Liver (tissue), 9 donors: ENCODE measurements around the gene NCAPG2. TPM values are rescaled to one million over a fixed set of nuclear protein-coding genes. Genes with fewer than 3 reads are reported as not detected.

ENCODE experiments used
- DNase-seq: peaks from one replicate; pipeline ENCODE4 v3.0.0-alpha.2; 2017; ENCODE audit warnings: low spot score
- H3K27ac ChIP-seq, 2 donors: one replicate each; pipeline ENCODE4 v1.7.0; 2013; ENCODE audit warnings: inconsistent platforms in 2 of 2, low read length in 2 of 2, control low read depth in 1 of 2, low read depth in 1 of 2, mild to moderate bottlenecking in 1 of 2
- H3K27me3 ChIP-seq, 4 donors: one replicate each; pipeline versions ENCODE4 v1.6.1 to v1.7.0; 2013; ENCODE audit warnings: low read length in 3 of 4, inconsistent platforms in 1 of 4, mild to moderate bottlenecking in 1 of 4, moderate library complexity in 1 of 4; ENCODE audit not compliant: control insufficient read depth in 4 of 4, insufficient read depth in 4 of 4
- H3K36me3 ChIP-seq, 4 donors: one replicate each; pipeline versions ENCODE4 v1.6.1 to v1.7.0; 2013; ENCODE audit warnings: low read length in 3 of 4, mild to moderate bottlenecking in 3 of 4, low read depth in 1 of 4, moderate library complexity in 1 of 4; ENCODE audit not compliant: control insufficient read depth in 4 of 4, insufficient read depth in 3 of 4
- H3K4me1 ChIP-seq, 4 donors: one replicate each; pipeline versions ENCODE4 v1.6.1 to v1.7.0; 2013; ENCODE audit warnings: low read length in 3 of 4, mild to moderate bottlenecking in 3 of 4, moderate library complexity in 1 of 4; ENCODE audit not compliant: control insufficient read depth in 4 of 4, insufficient read depth in 4 of 4
- H3K4me3 ChIP-seq, 3 donors: one replicate each; pipeline versions ENCODE4 v1.6.1 to v1.7.0; 2013; ENCODE audit warnings: low read length in 3 of 3, control low read depth in 1 of 3, low read depth in 1 of 3, mild to moderate bottlenecking in 1 of 3
- H3K9ac ChIP-seq, 2 donors: one replicate each; pipeline ENCODE4 v1.7.0; 2013; ENCODE audit warnings: low read length in 2 of 2, mild to moderate bottlenecking in 2 of 2, moderate library complexity in 2 of 2, control low read depth in 1 of 2, low read depth in 1 of 2
- H3K9me3 ChIP-seq, 4 donors: one replicate each; pipeline versions ENCODE4 v1.6.1 to v1.7.0; 2013; ENCODE audit warnings: low read length in 3 of 4; ENCODE audit not compliant: control insufficient read depth in 4 of 4
- ATF3 ChIP-seq: IDR thresholded peaks from 2 replicates; pipeline ENCODE4 v1.6.1; 2016; ENCODE audit warnings: antibody characterized with exemption
- CTCF ChIP-seq: fragments of 150-350 bp; IDR thresholded peaks from 2 replicates; pipeline ENCODE4 v1.5.1; 2017; ENCODE audit warnings: improper control_type of control experiment, low read depth, low read length; ENCODE audit not compliant: missing input control
- EGR1 ChIP-seq, 2 donors: IDR thresholded peaks; 2 replicates each; pipeline ENCODE4 v1.6.1; 2016 to 2018; ENCODE audit warnings: antibody characterized with exemption in 2 of 2, low read depth in 2 of 2
- FOXA1 ChIP-seq: IDR thresholded peaks from 2 replicates; pipeline ENCODE4 v1.6.1; 2016; ENCODE audit warnings: antibody characterized with exemption
- FOXA2 ChIP-seq: IDR thresholded peaks from 2 replicates; pipeline ENCODE4 v1.6.1; 2016; ENCODE audit warnings: antibody characterized with exemption
- GABPA ChIP-seq, 2 donors: IDR thresholded peaks in 1 of 2; conservative IDR thresholded peaks in 1 of 2; 2 replicates each; pipeline ENCODE4 v1.6.1; 2016; ENCODE audit warnings: antibody characterized with exemption in 2 of 2, mild to moderate bottlenecking in 1 of 2, moderate library complexity in 1 of 2
- HNF4A ChIP-seq, 2 donors: conservative IDR thresholded peaks; 2 replicates each; pipeline ENCODE4 v1.6.1; 2016; ENCODE audit warnings: antibody characterized with exemption in 2 of 2, mild to moderate bottlenecking in 2 of 2
- HNF4G ChIP-seq: IDR thresholded peaks from 2 replicates; pipeline ENCODE4 v1.6.1; 2016; ENCODE audit warnings: antibody characterized with exemption
- JUND ChIP-seq, 2 donors: IDR thresholded peaks; 2 replicates each; pipeline ENCODE4 v1.6.1; 2016; ENCODE audit warnings: antibody characterized with exemption in 2 of 2
- NR2F2 ChIP-seq: IDR thresholded peaks from 2 replicates; pipeline ENCODE4 v1.6.1; 2016; ENCODE audit warnings: antibody characterized with exemption
- RAD21 ChIP-seq, 2 donors: IDR thresholded peaks; 2 replicates each; pipeline ENCODE4 v1.6.1; 2016; ENCODE audit warnings: antibody characterized with exemption in 2 of 2, mild to moderate bottlenecking in 2 of 2
- RXRA ChIP-seq, 2 donors: IDR thresholded peaks; 2 replicates each; pipeline ENCODE4 v1.6.1; 2017 to 2018; ENCODE audit warnings: antibody characterized with exemption in 2 of 2, mild to moderate bottlenecking in 1 of 2
- SP1 ChIP-seq: IDR thresholded peaks from 2 replicates; pipeline ENCODE4 v1.6.1; 2018; ENCODE audit warnings: antibody characterized with exemption, mild to moderate bottlenecking
- TAF1 ChIP-seq: conservative IDR thresholded peaks from 2 replicates; pipeline ENCODE4 v1.6.1; 2016; ENCODE audit warnings: antibody characterized with exemption, mild to moderate bottlenecking
- YY1 ChIP-seq: IDR thresholded peaks from 2 replicates; pipeline ENCODE4 v1.6.1; 2016; ENCODE audit warnings: antibody characterized with exemption, mild to moderate bottlenecking
- ZBTB33 ChIP-seq: IDR thresholded peaks from 2 replicates; pipeline ENCODE4 v1.6.1; 2016; ENCODE audit warnings: antibody characterized with exemption
- WGBS: extraction: QIAGEN DNeasy Blood & Tissue Kit; methylation state at CpG from one replicate; pipeline ENCODE4 v1.1.7; 2013; 5-methylcytosine and 5-hydroxymethylcytosine counted together
- polyA plus RNA-seq, 2 donors: library from polyadenylated mRNA; stranded (reverse) in 1 of 2; unstranded in 1 of 2; fragments of 200-250 nt in 1 of 2; fragments of >200 nt in 1 of 2; fragmentation: Nextera tagmentation in 1 of 2; extraction: Ambion mirVana in 1 of 2; gene quantifications; one replicate each; pipeline versions ENCODE4 v1.2.1 to v1.2.3, GENCODE V29; 2013 to 2015
- total RNA-seq, 2 donors: library from RNA; depleted of rRNA; stranded (reverse); fragments of >200 nt; gene quantifications; one replicate each; pipeline ENCODE4 v1.2.3, GENCODE V29; 2014
- TF ChIP-seq, protein P1 (sequence below): IDR thresholded peaks from 2 replicates; pipeline ENCODE4 v1.6.1; 2016; ENCODE audit warnings: antibody characterized with exemption, mild to moderate bottlenecking
- TF ChIP-seq, protein P2 (sequence below): IDR thresholded peaks from 2 replicates; pipeline ENCODE4 v1.6.1; 2016; ENCODE audit warnings: antibody characterized with exemption
- donor health status: healthy.
- donor health status: healthy.
- donor health status: healthy.
- donor health status: healthy.
- donor health status: healthy.

NCAPG2 gene
- total and polyA plus RNA-seq, 4 donors: 0.89 to 37.4 (median 3.7) TPM

DNA sequence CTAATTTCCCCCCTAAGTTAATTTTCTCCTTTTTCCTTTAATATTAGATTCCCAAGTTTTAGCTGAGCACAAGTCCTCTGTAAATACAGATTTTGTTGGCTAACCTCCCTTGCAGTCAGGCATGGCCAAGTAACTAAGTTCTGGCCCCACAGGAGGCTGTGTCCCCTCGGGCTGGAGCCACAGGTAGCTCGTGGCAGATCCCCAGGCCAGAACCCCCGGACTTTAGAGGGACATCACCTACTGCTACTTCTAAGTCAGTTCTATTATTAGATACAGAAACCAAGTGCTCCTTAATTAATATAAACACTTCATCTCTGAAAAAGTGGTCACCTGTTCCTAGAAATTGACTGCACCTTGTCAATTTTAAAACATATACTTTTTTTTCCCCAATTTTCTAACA, 46.1 kb upstream of the NCAPG2 start:
- H3K27me3 ChIP-seq: no peaks in the 10 kb centered on the region
- no peak for DNase-seq
- TF ChIP-seq, protein P1, sequence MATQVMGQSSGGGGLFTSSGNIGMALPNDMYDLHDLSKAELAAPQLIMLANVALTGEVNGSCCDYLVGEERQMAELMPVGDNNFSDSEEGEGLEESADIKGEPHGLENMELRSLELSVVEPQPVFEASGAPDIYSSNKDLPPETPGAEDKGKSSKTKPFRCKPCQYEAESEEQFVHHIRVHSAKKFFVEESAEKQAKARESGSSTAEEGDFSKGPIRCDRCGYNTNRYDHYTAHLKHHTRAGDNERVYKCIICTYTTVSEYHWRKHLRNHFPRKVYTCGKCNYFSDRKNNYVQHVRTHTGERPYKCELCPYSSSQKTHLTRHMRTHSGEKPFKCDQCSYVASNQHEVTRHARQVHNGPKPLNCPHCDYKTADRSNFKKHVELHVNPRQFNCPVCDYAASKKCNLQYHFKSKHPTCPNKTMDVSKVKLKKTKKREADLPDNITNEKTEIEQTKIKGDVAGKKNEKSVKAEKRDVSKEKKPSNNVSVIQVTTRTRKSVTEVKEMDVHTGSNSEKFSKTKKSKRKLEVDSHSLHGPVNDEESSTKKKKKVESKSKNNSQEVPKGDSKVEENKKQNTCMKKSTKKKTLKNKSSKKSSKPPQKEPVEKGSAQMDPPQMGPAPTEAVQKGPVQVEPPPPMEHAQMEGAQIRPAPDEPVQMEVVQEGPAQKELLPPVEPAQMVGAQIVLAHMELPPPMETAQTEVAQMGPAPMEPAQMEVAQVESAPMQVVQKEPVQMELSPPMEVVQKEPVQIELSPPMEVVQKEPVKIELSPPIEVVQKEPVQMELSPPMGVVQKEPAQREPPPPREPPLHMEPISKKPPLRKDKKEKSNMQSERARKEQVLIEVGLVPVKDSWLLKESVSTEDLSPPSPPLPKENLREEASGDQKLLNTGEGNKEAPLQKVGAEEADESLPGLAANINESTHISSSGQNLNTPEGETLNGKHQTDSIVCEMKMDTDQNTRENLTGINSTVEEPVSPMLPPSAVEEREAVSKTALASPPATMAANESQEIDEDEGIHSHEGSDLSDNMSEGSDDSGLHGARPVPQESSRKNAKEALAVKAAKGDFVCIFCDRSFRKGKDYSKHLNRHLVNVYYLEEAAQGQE: no peak
- no peak for TF ChIP-seq EGR1 (IDR thresholded peaks at IDR 0.05; ENCODE audit: low read depth in 2 of 2)
- TF ChIP-seq CTCF: no peak
- no peak for TF ChIP-seq JUND (IDR thresholded peaks at IDR 0.05)
- no peak for TF ChIP-seq RXRA (IDR thresholded peaks at IDR 0.05)
- TF ChIP-seq FOXA2: no peak
- no peak for TF ChIP-seq RAD21 (IDR thresholded peaks at IDR 0.05)
- no peak for TF ChIP-seq YY1
- TF ChIP-seq FOXA1: no peak
- TF ChIP-seq GABPA (IDR thresholded peaks at IDR 0.05 in 1 of 2, conservative IDR thresholded peaks at IDR 0.05 in 1 of 2): no peak
- no peak for TF ChIP-seq HNF4A (conservative IDR thresholded peaks at IDR 0.05)
- TF ChIP-seq SP1: no peak
- no peak for TF ChIP-seq ATF3
- no peak for TF ChIP-seq TAF1
- no peak for TF ChIP-seq HNF4G
- TF ChIP-seq, protein P2, sequence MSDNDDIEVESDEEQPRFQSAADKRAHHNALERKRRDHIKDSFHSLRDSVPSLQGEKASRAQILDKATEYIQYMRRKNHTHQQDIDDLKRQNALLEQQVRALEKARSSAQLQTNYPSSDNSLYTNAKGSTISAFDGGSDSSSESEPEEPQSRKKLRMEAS: no peak
- no peak for TF ChIP-seq ZBTB33
- no peak for TF ChIP-seq NR2F2
- H3K4me1 ChIP-seq: no peaks in the 10 kb centered on the region
- H3K27ac ChIP-seq: no peak overlapping the region
- H3K36me3 ChIP-seq: peaks cover 0 to 28% (median 17%) of the 10 kb centered on the region in 4 donors
- H3K9ac ChIP-seq: no peak overlapping the region
- no peaks in the 10 kb centered on the region for H3K9me3 ChIP-seq
- WGBS: 95% methylated on average over 3 of the region's 3 CpGs
- no peak overlapping the region for H3K4me3 ChIP-seq

DNA sequence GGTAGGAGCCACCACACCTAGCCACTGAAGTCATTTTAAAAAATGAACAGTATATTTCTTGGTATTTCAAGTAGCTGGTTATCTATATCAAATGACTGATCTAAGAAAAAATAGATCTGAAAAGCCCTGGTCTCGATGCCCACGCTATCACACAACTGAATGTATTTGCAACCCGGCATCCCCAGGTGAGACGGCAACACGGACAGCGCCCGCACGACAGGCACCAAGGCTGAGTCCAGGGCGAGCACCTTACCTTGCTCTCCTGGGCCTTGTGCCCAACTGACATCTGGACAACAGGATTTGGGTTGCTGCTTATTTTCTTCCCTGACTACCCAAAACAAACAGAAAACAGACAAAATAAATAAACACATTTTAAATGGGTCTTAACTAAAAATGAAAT, 44.8 kb upstream of the NCAPG2 start:
- DNase-seq: no peak
- Histone ChIP-seq H3K27ac (no peak overlapping the region), H3K36me3 (peaks cover 0 to 15% (median 12%) of the 10 kb centered on the region in 4 donors), H3K4me1 (no peaks in the 10 kb centered on the region), H3K4me3 (no peak overlapping the region), H3K27me3 (no peaks in the 10 kb centered on the region), H3K9ac (no peak overlapping the region), H3K9me3 (no peaks in the 10 kb centered on the region)
- TF ChIP-seq, protein P1: no peak
- no peak for TF ChIP-seq RXRA (IDR thresholded peaks at IDR 0.05)
- no peak for TF ChIP-seq EGR1 (IDR thresholded peaks at IDR 0.05; ENCODE audit: low read depth in 2 of 2)
- TF ChIP-seq HNF4A (conservative IDR thresholded peaks at IDR 0.05): no peak
- no peak for TF ChIP-seq FOXA1
- no peak for TF ChIP-seq GABPA (IDR thresholded peaks at IDR 0.05 in 1 of 2, conservative IDR thresholded peaks at IDR 0.05 in 1 of 2)
- TF ChIP-seq ZBTB33: no peak
- TF ChIP-seq HNF4G: no peak
- no peak for TF ChIP-seq NR2F2
- no peak for TF ChIP-seq YY1
- TF ChIP-seq SP1: no peak
- TF ChIP-seq, protein P2: no peak
- no peak for TF ChIP-seq FOXA2
- TF ChIP-seq RAD21 (IDR thresholded peaks at IDR 0.05): no peak
- 99% methylated on average over 9 of the region's 9 CpGs for WGBS
